Medulla oblongata (tissue), 1 donor: ENCODE data around the gene MYCBPAP.

ENCODE experiments used
- DNase-seq: peaks from one replicate; pipeline ENCODE4 v3.0.0-alpha.2; 2015; ENCODE audit errors: extremely low spot score

MYCBPAP gene

DNA sequence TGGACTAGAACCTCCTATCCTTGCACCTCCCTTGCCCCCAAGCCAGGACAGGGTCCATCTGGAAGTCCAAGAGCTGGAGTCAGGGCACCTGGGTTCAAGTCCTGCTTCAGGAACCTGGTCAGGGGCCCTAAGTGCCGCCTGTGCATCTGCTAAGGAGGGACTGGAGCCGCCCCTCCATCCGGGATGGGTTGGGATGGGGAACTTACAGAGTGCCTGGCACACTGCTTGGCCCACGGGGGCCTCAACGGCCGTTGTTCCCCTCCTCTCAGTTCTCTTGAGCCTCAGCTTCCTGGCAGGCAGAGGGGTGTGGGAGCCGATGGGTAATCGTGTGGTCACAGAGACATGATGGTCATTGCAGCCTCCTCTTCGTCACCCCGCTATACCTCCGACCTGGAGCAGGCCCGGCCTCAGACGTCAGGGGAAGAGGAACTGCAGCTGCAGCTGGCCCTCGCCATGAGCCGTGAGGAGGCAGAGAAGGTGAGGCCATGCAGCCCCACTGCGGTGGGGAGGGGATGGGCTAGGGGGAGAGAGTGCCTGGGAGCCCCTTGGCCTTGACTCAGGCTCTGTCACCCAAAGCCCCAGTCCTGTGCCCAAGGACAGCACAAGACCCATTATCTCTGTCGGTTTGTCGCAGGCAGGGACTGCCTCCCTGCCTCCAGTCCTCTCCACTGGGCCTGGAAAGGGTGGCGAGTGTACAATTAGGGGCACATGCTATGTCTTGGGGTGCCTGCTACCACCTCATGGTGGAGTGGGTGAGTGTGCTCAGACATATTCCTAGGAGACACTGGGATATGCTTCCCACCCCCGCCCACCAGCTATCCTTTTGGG is 29.7 kb downstream of the MYCBPAP start:
- no peak for DNase-seq

GRCh38 chr17:50538549-50539410 is 30.5 kb downstream of the MYCBPAP start:
- no peak for DNase-seq

DNA sequence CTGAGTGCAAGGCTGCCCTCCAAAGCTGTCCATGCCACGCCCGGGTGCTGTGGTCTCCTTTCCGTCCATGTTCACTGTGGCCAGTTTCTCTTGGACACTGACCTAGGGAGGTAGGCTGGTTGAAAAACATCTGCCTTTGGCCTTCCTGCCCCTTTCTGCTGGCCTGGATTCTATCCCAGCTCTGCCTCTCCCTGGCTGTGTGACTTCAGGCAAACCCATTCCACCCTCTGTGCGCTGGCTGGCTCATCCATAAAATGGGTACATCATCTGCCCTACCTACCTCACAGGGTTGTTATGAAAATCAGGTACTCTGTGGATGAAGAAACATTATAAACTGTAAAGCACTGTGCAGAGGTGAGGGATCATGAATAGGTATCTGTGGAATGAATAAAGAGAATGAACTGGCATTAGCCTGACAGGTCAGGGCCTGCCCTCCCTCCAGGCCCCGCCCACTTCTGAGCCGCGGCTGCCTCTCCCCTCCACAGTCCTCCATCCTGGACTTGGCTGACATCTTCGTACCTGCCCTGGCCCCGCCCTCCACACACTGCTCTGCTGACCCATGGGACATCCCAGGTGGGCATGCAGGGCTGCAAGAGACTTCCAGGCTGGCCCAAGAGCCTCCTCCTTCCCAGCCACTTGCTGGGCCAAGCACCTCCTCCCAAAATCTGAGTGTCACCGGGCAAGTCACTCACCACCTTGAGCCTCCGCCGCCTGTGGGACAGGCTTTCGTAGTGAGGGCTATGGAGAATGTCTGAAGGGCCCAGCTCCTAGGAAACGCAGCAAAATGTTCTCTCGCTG is 31.7 kb downstream of the MYCBPAP start:
- no peak for DNase-seq

GRCh38 chr17:50540560-50541401 is 32.5 kb downstream of the MYCBPAP start:
- DNase-seq: no peak

GRCh38 chr17:50541402-50541715 is 33.1 kb downstream of the MYCBPAP start:
- no peak for DNase-seq

- peak; percentile 90 for DNase-seq
These were observed 33.8 kb downstream of the MYCBPAP start for GRCh38 chr17:50541716-50542688.

DNA sequence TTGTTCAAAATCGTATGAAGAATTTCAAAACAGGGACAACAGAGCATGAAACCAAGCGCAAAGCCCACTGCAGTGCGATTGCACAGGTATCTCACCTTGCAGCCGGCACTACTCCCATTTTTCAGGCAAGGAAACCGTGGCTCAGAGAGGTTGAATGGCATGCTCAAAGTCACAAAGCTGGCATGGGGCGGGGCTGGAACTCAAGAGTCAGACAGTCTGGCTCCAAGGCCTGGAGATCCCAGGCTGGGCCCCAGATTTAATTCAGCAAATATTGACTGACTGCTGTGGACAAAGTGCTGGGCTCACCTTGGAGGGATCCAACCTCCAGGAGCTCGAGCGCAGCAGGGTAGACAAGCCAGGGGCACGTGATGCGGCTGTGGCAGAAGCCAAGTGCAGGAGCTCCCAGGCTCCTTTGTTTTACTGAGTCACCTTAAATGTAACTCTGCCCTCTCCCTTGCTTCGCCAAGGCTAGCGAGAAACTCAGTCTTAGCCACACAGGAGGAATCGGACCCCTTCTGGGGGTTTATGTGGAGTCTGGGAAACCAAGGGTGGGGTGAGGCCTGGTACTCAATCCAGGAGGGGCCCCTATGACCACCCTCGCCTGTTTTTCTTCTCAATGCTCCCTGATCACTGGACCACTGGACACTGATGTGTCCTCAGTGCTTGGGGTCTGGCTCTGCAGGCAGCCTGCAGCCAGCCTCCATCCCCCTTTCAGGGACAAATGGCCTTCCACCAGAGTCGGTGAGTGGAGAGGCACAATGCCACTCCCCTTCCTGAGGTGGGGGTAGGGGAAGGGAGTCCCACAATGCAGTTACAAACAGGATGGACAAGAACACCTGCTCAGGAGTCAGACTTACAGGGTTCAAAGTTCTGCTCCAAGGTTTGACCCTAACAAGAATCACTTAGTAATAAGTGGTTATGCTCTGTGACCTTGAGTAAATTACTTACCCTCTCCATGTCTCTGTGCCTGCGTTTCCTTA is 34.8 kb downstream of the MYCBPAP start:
- DNase-seq: no peak

DNA sequence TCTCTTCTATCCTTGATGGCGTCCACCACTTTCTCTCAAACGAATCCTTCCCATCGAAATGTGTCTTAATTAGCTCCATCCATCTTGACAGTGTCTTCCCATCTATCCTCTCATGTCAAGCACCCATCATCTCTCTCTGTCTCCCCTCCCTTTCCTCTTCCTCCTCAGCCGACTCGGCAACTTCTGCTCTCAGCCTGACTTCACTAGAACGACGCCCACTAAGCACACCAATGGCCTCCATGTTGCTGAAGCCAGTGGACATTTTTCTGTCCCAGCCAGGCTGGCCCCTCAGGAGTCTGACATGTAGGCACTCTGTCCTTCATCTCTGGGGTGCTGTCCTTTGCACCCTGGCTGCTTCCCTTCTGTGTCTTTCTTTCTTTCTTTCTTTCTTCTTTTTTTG is 36.3 kb downstream of the MYCBPAP start:
- no peak for DNase-seq

DNA sequence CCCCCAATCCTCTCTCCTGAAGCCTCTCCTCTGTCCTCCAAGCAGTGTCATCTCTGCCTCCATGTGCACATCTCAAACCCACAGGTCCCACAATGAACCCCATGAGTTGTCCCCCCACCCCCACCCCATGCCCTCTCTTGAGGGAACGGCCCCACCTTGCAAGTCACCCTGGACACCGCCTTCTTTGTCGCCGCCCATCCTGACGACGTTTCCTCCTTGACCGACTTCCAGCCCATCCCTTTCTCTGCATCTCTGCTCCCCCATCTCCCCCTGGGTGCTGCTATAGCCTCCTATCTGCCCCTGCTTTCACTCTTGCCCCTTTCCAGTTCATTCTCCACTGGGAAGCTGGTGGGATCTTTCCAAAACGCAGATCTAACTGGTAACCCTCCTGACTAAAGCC is 37.1 kb downstream of the MYCBPAP start:
- no peak for DNase-seq

DNA sequence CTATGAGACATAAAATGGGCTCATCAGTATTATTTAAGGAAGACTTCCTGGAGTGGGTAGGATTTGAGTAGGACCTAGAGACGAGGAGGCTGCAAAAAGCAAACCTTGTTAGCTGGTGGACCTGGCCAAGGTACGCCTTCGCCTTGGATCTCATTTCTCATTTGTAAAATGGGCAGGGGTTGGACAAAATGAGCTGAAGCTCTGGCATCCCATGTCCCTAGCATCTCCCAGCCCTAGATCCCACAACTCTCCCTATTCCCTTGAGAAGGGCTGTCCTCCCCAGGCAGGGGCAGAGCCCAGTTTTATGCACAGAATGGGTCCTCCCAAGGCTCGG is 38.4 kb downstream of the MYCBPAP start:
- no peak for DNase-seq

GRCh38 chr17:50547035-50547735 is 38.9 kb downstream of the MYCBPAP start, which contains the start of gene SPATA20:
Gene SPATA20 (plus strand): TSS chr17:50547174. CDS start chr17:50547209, 35 bp downstream.
- DNase-seq: peak; percentile 94

- DNase-seq: no peak
These were observed 39.5 kb downstream of the MYCBPAP start for GRCh38 chr17:50547736-50548083.

- DNase-seq: no peak
These were observed 40.6 kb downstream of the MYCBPAP start for GRCh38 chr17:50548831-50549230.

- no peak for DNase-seq
These were observed 41.2 kb downstream of the MYCBPAP start for GRCh38 chr17:50549256-50549941.

- DNase-seq: no peak
These were observed 41.7 kb downstream of the MYCBPAP start for GRCh38 chr17:50549969-50550368.

DNA sequence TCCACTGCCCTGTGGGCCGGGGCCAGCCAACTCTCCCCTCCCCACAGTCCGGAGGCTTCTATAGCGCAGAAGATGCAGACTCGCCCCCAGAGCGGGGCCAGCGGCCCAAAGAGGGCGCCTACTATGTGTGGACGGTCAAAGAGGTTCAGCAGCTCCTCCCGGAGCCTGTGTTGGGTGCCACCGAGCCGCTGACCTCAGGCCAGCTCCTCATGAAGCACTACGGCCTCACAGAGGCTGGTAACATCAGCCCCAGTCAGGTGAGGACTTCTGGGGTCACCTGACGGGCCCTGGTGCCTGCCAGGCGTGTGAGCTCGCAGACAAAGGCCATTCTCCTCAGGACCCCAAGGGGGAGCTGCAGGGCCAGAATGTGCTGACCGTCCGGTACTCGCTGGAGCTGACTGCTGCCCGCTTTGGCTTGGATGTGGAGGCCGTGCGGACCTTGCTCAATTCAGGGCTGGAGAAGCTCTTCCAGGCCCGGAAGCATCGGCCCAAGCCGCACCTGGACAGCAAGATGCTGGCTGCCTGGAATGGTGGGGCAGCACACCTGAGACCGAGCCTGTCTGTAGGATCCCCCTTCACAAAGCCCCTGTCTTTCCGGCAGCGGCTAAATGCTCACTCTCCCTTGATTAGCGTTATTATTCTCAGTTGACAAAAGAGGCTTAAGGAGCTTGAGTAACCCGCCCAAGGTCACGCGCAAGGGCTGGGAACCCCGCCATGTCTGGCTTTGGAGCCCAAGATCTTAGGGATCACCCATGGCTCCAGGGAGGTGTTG is 42.6 kb downstream of the MYCBPAP start:
- peak; percentile 91 for DNase-seq

DNA sequence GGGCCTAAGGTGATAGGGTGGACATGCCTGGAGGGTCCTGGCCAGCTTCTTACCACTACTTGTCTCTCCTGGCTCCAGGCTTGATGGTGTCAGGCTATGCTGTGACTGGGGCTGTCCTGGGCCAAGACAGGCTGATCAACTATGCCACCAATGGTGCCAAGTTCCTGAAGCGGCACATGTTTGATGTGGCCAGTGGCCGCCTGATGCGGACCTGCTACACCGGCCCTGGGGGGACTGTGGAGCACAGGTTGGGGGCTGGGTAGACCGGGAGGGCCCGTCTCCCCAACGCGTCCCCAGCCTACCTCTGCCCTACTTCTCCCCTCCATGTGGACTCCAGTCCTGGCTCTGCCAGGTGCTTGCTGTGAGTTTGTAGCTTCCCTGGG is 43.2 kb downstream of the MYCBPAP start:
- DNase-seq: no peak
